GM12864 (cell line): Measurements from ENCODE around the gene APBB2.

Source experiments
- DNase-seq: peaks from one replicate; pipeline ENCODE4 v3.0.0-alpha.2; 2011; ENCODE audit warnings: low read depth
- H3K4me3 ChIP-seq: 2 replicates; pipeline ENCODE4 v1.5.1; 2011; ENCODE audit warnings: mild to moderate bottlenecking, low read depth, low read length, control low read depth
- TF ChIP-seq, protein P1 (sequence below): IDR thresholded peaks from 2 replicates; pipeline ENCODE4 v1.5.1; 2011; ENCODE audit warnings: low read depth, mild to moderate bottlenecking, moderate library complexity, low read length, control low read depth, inconsistent platforms; ENCODE audit errors: missing control alignments

The APBB2 gene

DNA sequence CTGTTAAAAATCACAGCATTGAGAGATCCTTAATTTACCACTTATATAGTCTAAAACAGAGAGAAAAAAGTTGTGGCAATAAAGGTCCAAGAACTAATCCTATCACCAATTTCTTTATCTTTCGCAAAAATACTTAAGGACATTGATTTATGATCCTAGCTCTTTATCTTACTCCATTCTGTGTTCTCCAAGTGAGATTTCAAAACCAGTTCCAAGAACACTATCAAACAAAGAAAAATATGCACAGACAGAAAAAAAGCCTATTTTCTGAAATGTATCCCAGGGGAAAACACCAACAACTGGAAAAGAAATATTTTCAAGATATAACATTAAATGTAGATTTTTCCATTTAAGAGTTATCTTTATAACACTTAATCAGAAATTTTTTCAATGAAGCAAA is 172.8 kb downstream of the APBB2 start:
- no peak for DNase-seq
- no peak overlapping the region for H3K4me3 ChIP-seq
- TF ChIP-seq, protein P1, sequence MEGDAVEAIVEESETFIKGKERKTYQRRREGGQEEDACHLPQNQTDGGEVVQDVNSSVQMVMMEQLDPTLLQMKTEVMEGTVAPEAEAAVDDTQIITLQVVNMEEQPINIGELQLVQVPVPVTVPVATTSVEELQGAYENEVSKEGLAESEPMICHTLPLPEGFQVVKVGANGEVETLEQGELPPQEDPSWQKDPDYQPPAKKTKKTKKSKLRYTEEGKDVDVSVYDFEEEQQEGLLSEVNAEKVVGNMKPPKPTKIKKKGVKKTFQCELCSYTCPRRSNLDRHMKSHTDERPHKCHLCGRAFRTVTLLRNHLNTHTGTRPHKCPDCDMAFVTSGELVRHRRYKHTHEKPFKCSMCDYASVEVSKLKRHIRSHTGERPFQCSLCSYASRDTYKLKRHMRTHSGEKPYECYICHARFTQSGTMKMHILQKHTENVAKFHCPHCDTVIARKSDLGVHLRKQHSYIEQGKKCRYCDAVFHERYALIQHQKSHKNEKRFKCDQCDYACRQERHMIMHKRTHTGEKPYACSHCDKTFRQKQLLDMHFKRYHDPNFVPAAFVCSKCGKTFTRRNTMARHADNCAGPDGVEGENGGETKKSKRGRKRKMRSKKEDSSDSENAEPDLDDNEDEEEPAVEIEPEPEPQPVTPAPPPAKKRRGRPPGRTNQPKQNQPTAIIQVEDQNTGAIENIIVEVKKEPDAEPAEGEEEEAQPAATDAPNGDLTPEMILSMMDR = no peak

DNA sequence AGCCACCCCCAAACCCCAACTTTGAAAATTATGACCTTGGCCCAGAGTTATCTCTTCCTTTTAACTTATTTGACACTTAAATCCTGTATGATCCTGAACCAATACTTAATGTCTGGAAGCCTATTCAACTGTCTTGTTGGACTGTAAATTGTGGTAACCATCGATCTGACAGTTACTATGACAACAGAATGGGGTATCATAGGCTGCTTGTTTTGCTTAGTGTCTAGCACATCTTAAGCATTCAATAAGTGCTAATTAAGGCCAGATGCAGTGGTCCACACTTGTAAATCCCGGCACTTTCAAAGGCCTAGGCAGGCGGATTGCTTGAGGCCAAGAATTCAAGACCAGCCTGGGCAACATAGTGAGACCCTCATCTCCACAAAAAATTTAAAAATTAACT is 175.0 kb downstream of the APBB2 start:
- no peak overlapping the region for H3K4me3 ChIP-seq
- no peak for DNase-seq
- TF ChIP-seq, protein P1 = no peak

DNA sequence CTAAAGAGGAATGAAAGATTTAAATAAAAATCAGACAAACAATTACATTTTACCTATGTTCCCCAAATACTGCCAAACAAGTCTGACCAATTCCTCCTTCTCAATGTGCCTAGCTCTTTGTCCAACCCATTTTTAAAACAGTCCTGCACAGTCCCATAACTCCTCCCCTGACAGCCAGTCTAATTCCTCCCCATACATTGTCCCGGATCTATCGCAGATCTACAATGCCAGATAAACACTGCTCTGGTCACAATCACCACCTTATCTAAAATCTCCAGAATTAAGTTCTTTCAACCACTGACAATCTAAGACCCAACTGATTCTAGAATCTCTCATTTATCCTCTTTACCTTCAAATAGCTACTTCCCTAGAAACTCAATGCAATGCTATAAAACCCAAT is 176.0 kb downstream of the APBB2 start:
- no peak for DNase-seq
- no peak overlapping the region for H3K4me3 ChIP-seq

DNA sequence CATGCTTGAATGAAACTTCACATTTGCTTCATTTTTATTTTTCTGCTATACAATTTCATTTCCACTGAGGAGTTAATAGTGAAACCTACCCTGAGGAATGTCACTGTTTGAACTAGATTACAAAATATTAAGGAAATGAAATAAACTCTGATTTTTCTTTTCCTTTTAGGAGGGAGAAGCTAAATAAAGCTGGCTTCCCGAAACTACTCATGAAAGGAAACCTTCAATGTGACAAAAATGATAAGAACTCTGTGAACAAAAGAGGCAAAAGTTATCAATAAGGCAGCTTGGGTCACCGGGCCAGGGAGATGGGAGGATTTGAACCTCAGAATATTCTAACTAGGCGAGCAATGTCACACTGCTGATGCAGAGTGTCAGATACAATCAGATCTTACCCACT is 185.2 kb downstream of the APBB2 start:
- DNase-seq = no peak
- H3K4me3 ChIP-seq = no peak overlapping the region
- TF ChIP-seq, protein P1 = no peak

More for the DNA sequence above, 176.0 kb downstream of the APBB2 start:
- TF ChIP-seq, protein P1 = no peak

DNA sequence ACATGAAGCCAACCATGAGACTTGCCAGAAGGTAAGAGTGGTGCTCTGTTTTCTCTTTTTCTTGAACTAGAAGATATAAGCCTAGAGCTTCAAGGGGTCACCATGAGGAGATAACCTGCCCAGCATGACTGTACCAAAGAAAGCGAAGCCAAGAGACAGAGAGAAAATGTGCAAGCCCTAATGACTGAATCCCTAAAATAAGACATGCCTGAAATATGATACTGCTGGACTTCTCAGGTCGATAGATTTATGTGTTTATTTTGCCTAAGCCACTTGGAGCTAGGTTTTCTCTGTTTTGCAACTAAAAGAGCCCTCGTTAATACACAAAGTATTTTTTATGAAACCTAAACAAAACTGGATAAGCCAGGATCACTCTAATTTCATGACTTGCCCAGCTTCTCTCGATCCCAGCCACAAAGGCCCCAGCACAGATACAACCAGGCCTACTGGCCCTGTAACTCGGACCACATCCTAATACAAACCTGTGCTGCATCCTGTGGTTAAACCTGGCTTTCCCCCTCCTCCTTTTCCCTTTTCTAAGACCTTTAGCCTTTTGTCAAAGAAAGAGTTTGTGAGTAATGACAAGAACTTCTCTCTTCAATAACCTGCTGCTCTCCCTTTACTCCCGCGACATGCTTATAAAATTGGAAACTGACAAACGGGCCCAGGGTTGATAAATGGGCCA is 185.8 kb downstream of the APBB2 start:
- DNase-seq = no peak
- no peak overlapping the region for H3K4me3 ChIP-seq
- TF ChIP-seq, protein P1 = no peak

DNA sequence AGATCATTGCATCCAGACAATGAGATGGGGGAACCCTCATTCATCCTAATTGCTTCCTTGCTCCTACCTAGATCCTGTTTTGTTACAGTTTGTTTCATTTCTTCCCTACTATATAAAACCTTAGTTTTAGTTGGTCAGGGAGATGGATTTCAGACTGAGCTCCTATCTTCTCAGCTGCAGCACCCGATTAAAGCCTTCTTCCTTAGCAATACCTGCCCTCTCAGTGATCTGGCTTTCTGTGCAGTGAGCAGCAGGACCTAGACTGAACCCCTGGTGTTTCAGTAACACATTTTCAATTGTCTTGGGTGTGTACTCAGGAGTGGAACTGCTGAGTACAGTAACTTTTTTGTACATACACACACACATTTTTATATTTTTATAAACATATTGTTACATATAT is 187.4 kb downstream of the APBB2 start:
- H3K4me3 ChIP-seq = no peak overlapping the region
- no peak for DNase-seq
- TF ChIP-seq, protein P1 = no peak

DNA sequence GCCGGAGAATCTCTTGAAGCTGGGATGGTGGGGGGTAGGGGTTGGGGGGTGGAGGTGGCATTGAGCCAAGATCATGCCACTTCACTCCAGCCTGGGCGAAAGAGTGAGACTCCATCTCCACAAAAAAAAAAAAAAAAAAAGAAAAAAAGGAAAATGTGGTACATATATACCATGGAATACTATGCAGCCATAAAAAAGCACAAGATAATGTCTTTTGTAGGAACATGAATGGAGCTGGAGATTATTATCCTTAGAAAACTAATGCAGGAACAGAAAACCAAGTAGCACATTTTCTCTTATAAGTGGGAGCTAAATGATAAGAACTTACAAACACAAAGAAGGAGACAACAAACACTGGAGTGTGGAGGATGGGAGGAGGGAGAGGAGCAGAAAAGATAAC is 188.5 kb downstream of the APBB2 start:
- no peak for DNase-seq
- no peak overlapping the region for H3K4me3 ChIP-seq
- TF ChIP-seq, protein P1 = no peak
